Astrocyte of the spinal cord (primary cell): Measurements from ENCODE around the gene CLIP2.

Source experiments
- DNase-seq: peaks from one replicate; pipeline ENCODE4 v3.0.0; 2011; ENCODE audit warnings: low read depth, low spot score
- H3K4me3 ChIP-seq: 2 replicates; pipeline ENCODE4 v1.5.1; 2011; ENCODE audit warnings: low read depth, mild to moderate bottlenecking, low read length, moderate library complexity
- CTCF ChIP-seq: IDR thresholded peaks from 2 replicates; pipeline ENCODE4 v1.5.1; 2012; ENCODE audit warnings: low read depth, mild to moderate bottlenecking, low read length, inconsistent platforms
- in situ Hi-C: cut with HindIII; loops from 2 replicates; pipeline ENCODE4 v1.10.0; 2017; ENCODE audit warnings: low sequenced_read_pairs

CLIP2 gene

GRCh38 chr7:74360008-74360407, 70.8 kb downstream of the CLIP2 start:
- DNase-seq: no peak
- in situ Hi-C loops: no loop called here
- H3K4me3 ChIP-seq: no peak overlapping the region
- TF ChIP-seq CTCF: no peak

GRCh38 chr7:74362266-74362665, 73.1 kb downstream of the CLIP2 start:
- in situ Hi-C loops: no loop called here
- no peak for TF ChIP-seq CTCF
- no peak for DNase-seq
- no peak overlapping the region for H3K4me3 ChIP-seq

GRCh38 chr7:74364061-74364460, 74.9 kb downstream of the CLIP2 start:
- DNase-seq: no peak
- no peak overlapping the region for H3K4me3 ChIP-seq
- in situ Hi-C loops: no loop called here
- TF ChIP-seq CTCF: peak; percentile 31

- no peak overlapping the region for H3K4me3 ChIP-seq
- peak; percentile 39 for DNase-seq
Observed at GRCh38 chr7:74365322-74366022, 76.3 kb downstream of the CLIP2 start.

GRCh38 chr7:74371381-74372341, 82.5 kb downstream of the CLIP2 start:
- TF ChIP-seq CTCF: no peak
- DNase-seq: no peak
- H3K4me3 ChIP-seq: no peak overlapping the region
- in situ Hi-C loops: no loop called here

More at GRCh38 chr7:74365322-74366022, 76.3 kb downstream of the CLIP2 start:
- no peak for TF ChIP-seq CTCF
- in situ Hi-C loops: no loop called here

- in situ Hi-C loops: no loop called here
- no peak for TF ChIP-seq CTCF
- peak; percentile 15 for DNase-seq
- no peak overlapping the region for H3K4me3 ChIP-seq
Observed at GRCh38 chr7:74372511-74373111, 83.4 kb downstream of the CLIP2 start.
